Nephron (organoid): ENCODE results near the gene FMO3.
A peak's percentile ranks its signal among the peaks of the same experiment; 100 is the strongest.

Experiments
- H3K27ac Mint-ChIP-seq, 3 experiments: 2 replicates each; pipeline ENCODE4 v1.8.0; 2020; ENCODE audit warnings: mixed read lengths in 3 of 3, mild to moderate bottlenecking in 2 of 3, moderate library complexity in 1 of 3
- H3K27me3 Mint-ChIP-seq: 2 replicates; pipeline ENCODE4 v1.8.0; 2021; ENCODE audit warnings: low read depth, mild to moderate bottlenecking, moderate library complexity, mixed read lengths
- H3K36me3 Mint-ChIP-seq: 2 replicates; pipeline ENCODE4 v1.8.0; 2020; ENCODE audit warnings: low read depth, mixed read lengths
- H3K4me1 Mint-ChIP-seq: 2 replicates; pipeline ENCODE4 v1.8.0; 2020; ENCODE audit warnings: mixed read lengths
- H3K4me3 Mint-ChIP-seq, 3 experiments: 2 replicates each; pipeline ENCODE4 v1.8.0; 2020; ENCODE audit warnings: mild to moderate bottlenecking in 3 of 3, mixed read lengths in 3 of 3, moderate library complexity in 2 of 3
- H3K9me3 Mint-ChIP-seq: 2 replicates; pipeline ENCODE4 v1.8.0; 2020; ENCODE audit warnings: mixed read lengths
- CTCF ChIP-seq, 3 experiments: fragments of 200-600 bp; sonication (generic); IDR thresholded peaks; one replicate each; pipeline ENCODE4 v1.5.0; 2021; ENCODE audit warnings: antibody characterized with exemption in 3 of 3; ENCODE audit not compliant: unreplicated experiment in 3 of 3

Gene FMO3

GRCh38 chr1:171128463-171128862 is 37.8 kb downstream of the FMO3 start:
- Mint-ChIP-seq H3K9me3 (peaks cover 14% of the 10 kb centered on the region), H3K4me1 (peaks cover 17% of the 10 kb centered on the region)
- TF ChIP-seq CTCF (IDR thresholded peaks at IDR 0.05; ENCODE audit: unreplicated experiment in 3 of 3), result no peak

GRCh38 chr1:171134204-171134923 is 43.7 kb downstream of the FMO3 start:
- Mint-ChIP-seq H3K9me3 (peaks cover 3% of the 10 kb centered on the region), H3K27ac (no peak overlapping the region), H3K4me3 (no peak overlapping the region), H3K4me1 (peaks cover 34% of the 10 kb centered on the region), H3K36me3 (no peaks in the 10 kb centered on the region), H3K27me3 (no peaks in the 10 kb centered on the region)
- no peak for TF ChIP-seq CTCF (IDR thresholded peaks at IDR 0.05; ENCODE audit: unreplicated experiment in 3 of 3)

More at GRCh38 chr1:171128463-171128862, 37.8 kb downstream of the FMO3 start:
- Mint-ChIP-seq H3K27ac (no peak overlapping the region), H3K4me3 (no peak overlapping the region), H3K36me3 (no peaks in the 10 kb centered on the region), H3K27me3 (no peaks in the 10 kb centered on the region)

GRCh38 chr1:171137580-171137979 is 46.9 kb downstream of the FMO3 start:
- Mint-ChIP-seq H3K4me1 (peaks cover 64% of the 10 kb centered on the region), H3K4me3 (no peak overlapping the region), H3K9me3 (no peaks in the 10 kb centered on the region), H3K27me3 (no peaks in the 10 kb centered on the region), H3K36me3 (no peaks in the 10 kb centered on the region), H3K27ac (peak overlapping the region in 2 of 3 experiments; percentile 13 to 96)
- no peak for TF ChIP-seq CTCF (IDR thresholded peaks at IDR 0.05; ENCODE audit: unreplicated experiment in 3 of 3)

- H3K36me3 Mint-ChIP-seq, result no peaks in the 10 kb centered on the region
- H3K27ac Mint-ChIP-seq, result peak overlapping the region in 2 of 3 experiments; percentile 14 to 96
- TF ChIP-seq CTCF (IDR thresholded peaks at IDR 0.05; ENCODE audit: unreplicated experiment in 3 of 3), result no peak
- no peaks in the 10 kb centered on the region for H3K27me3 Mint-ChIP-seq
- H3K4me1 Mint-ChIP-seq, result peaks cover 72% of the 10 kb centered on the region
- no peaks in the 10 kb centered on the region for H3K9me3 Mint-ChIP-seq
- H3K4me3 Mint-ChIP-seq, result no peak overlapping the region
Measured at GRCh38 chr1:171138980-171139379, 48.3 kb downstream of the FMO3 start.

- Mint-ChIP-seq H3K36me3 (no peaks in the 10 kb centered on the region), H3K4me3 (no peak overlapping the region), H3K9me3 (no peaks in the 10 kb centered on the region), H3K27me3 (no peaks in the 10 kb centered on the region), H3K4me1 (peaks cover 79% of the 10 kb centered on the region), H3K27ac (peak overlapping the region in 2 of 3 experiments; percentile 43 to 96)
- TF ChIP-seq CTCF (IDR thresholded peaks at IDR 0.05; ENCODE audit: unreplicated experiment in 3 of 3), result no peak
Measured at GRCh38 chr1:171139890-171140289, 49.2 kb downstream of the FMO3 start.

GRCh38 chr1:171140401-171140800 is 49.7 kb downstream of the FMO3 start:
- Mint-ChIP-seq H3K27ac (peak overlapping the region in 2 of 3 experiments; percentile 43 to 96), H3K9me3 (no peaks in the 10 kb centered on the region), H3K27me3 (no peaks in the 10 kb centered on the region), H3K4me3 (no peak overlapping the region), H3K4me1 (peaks cover 84% of the 10 kb centered on the region), H3K36me3 (no peaks in the 10 kb centered on the region)
- no peak for TF ChIP-seq CTCF (IDR thresholded peaks at IDR 0.05; ENCODE audit: unreplicated experiment in 3 of 3)
